ENCODE results near the gene APMAP. TPM values are rescaled to one million over a fixed set of nuclear protein-coding genes. Genes with fewer than 3 reads are reported as not detected.
A peak's percentile ranks its signal among the peaks of the same experiment; 100 is the strongest.

Gene APMAP
- total RNA-seq, 1 donor: 70.2 TPM

DNA sequence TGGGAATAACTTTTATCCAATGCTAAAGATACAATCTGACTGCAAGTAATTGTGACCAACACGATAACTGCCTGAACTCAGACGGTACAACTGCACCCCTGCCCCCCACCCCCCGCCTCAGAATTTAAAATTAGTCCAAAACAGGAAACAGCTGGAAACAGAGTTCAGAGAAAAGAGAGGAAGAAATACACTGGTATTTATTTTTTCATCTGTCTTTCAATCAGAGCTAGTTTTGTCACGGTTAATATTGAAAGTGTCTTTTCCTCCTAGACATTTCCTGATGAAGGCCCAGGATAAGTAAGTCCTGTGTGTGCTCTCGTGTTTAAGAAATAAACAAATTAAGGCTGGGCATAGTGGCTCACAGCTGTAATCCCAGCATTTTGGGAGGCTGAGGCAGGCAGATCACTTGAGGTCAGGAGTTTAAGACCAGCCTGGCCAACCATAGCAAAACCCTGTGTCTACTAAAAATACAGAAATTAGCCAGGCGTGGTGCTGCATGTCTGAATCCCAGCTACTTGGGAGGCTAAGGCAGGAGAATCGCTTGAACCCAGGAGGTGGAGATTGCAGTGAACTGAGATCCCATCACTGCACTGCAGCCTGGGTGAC lies 43.9 kb upstream of the APMAP start:
- no peak for DNase-seq (ENCODE audit: insufficient read length, low spot score, missing footprints)
- H4K20me1 ChIP-seq (ENCODE audit: insufficient read depth, low read length): no peaks in the 10 kb centered on the region
- no peaks in the 10 kb centered on the region for H3K9me3 ChIP-seq (ENCODE audit: low read depth, low read length)
- H3K79me2 ChIP-seq (ENCODE audit: insufficient read depth, low read length): no peaks in the 10 kb centered on the region
- no peak overlapping the region for H2AFZ ChIP-seq (ENCODE audit: low read length)
- H3K27me3 ChIP-seq (ENCODE audit: insufficient read depth, low read length): no peaks in the 10 kb centered on the region
- no peak overlapping the region for H3K4me2 ChIP-seq (ENCODE audit: insufficient read depth, low read length)
- no peak overlapping the region for H3K4me3 ChIP-seq (ENCODE audit: insufficient read depth, low read length)
- H3K27ac ChIP-seq (ENCODE audit: low read depth, low read length): no peak overlapping the region
- TF ChIP-seq, protein P1, sequence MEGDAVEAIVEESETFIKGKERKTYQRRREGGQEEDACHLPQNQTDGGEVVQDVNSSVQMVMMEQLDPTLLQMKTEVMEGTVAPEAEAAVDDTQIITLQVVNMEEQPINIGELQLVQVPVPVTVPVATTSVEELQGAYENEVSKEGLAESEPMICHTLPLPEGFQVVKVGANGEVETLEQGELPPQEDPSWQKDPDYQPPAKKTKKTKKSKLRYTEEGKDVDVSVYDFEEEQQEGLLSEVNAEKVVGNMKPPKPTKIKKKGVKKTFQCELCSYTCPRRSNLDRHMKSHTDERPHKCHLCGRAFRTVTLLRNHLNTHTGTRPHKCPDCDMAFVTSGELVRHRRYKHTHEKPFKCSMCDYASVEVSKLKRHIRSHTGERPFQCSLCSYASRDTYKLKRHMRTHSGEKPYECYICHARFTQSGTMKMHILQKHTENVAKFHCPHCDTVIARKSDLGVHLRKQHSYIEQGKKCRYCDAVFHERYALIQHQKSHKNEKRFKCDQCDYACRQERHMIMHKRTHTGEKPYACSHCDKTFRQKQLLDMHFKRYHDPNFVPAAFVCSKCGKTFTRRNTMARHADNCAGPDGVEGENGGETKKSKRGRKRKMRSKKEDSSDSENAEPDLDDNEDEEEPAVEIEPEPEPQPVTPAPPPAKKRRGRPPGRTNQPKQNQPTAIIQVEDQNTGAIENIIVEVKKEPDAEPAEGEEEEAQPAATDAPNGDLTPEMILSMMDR (IDR thresholded peaks at IDR 0.05; ENCODE audit: extremely low read depth, low read depth, low read length): no peak
- H3K36me3 ChIP-seq (ENCODE audit: insufficient read depth, low read length): no peaks in the 10 kb centered on the region
- peaks cover 10% of the 10 kb centered on the region for H3K4me1 ChIP-seq (ENCODE audit: insufficient read depth, low read length)

DNA sequence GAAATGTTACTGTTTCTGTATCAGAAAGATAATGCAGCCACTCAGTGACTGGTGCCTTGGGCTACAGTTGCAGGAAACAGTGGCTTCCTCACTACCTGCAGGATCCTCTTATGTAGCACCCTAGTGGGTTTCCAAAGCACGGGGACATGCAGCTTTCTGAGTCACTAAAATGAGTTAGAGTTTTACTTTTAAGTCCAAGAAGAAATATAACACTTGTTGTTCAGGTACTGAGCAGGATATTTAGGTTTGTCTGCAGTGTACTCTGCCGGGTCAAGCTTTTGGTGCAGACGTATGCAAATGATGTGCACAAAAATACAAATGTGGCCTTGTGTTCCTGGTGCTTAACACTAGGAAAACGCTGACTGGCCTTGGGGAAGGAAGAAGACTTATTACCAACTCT lies 43.4 kb upstream of the APMAP start:
- Histone ChIP-seq H3K27ac (ENCODE audit: low read depth, low read length) (no peak overlapping the region), H3K4me3 (ENCODE audit: insufficient read depth, low read length) (no peak overlapping the region), H3K79me2 (ENCODE audit: insufficient read depth, low read length) (no peaks in the 10 kb centered on the region), H3K27me3 (ENCODE audit: insufficient read depth, low read length) (no peaks in the 10 kb centered on the region), H3K9me3 (ENCODE audit: low read depth, low read length) (no peaks in the 10 kb centered on the region), H3K4me2 (ENCODE audit: insufficient read depth, low read length) (no peak overlapping the region), H4K20me1 (ENCODE audit: insufficient read depth, low read length) (no peaks in the 10 kb centered on the region), H2AFZ (ENCODE audit: low read length) (no peak overlapping the region), H3K36me3 (ENCODE audit: insufficient read depth, low read length) (no peaks in the 10 kb centered on the region), H3K4me1 (ENCODE audit: insufficient read depth, low read length) (peaks cover 10% of the 10 kb centered on the region)
- TF ChIP-seq, protein P1 (IDR thresholded peaks at IDR 0.05; ENCODE audit: extremely low read depth, low read depth, low read length): no peak
- no peak for DNase-seq (ENCODE audit: insufficient read length, low spot score, missing footprints)

DNA sequence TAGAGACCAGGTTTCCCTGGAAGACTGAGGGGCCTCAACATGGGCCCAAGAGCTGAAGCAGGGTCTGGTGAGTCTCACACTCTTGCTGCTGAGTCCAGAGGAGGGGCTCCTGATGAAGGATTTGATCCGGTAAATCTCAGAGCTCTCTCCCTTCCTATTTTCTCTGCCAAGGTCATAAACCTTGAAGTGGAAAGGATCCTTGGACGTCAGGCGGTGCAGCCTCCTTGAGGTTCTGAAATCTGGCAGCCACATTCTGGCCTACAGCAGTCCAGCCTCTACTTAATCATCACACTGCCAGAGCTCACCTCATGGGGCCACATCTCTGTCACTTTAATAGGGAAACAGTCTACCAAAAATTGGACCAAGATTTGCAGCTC lies 41.4 kb upstream of the APMAP start:
- no peaks in the 10 kb centered on the region for H3K9me3 ChIP-seq (ENCODE audit: low read depth, low read length)
- no peaks in the 10 kb centered on the region for H3K79me2 ChIP-seq (ENCODE audit: insufficient read depth, low read length)
- no peak for DNase-seq (ENCODE audit: insufficient read length, low spot score, missing footprints)
- H3K4me2 ChIP-seq (ENCODE audit: insufficient read depth, low read length): no peak overlapping the region
- H3K27ac ChIP-seq (ENCODE audit: low read depth, low read length): no peak overlapping the region
- peaks cover 4% of the 10 kb centered on the region for H3K4me1 ChIP-seq (ENCODE audit: insufficient read depth, low read length)
- H2AFZ ChIP-seq (ENCODE audit: low read length): no peak overlapping the region
- H3K4me3 ChIP-seq (ENCODE audit: insufficient read depth, low read length): no peak overlapping the region
- H4K20me1 ChIP-seq (ENCODE audit: insufficient read depth, low read length): no peaks in the 10 kb centered on the region
- H3K27me3 ChIP-seq (ENCODE audit: insufficient read depth, low read length): no peaks in the 10 kb centered on the region
- no peaks in the 10 kb centered on the region for H3K36me3 ChIP-seq (ENCODE audit: insufficient read depth, low read length)
- TF ChIP-seq, protein P1 (IDR thresholded peaks at IDR 0.05; ENCODE audit: extremely low read depth, low read depth, low read length): no peak

DNA sequence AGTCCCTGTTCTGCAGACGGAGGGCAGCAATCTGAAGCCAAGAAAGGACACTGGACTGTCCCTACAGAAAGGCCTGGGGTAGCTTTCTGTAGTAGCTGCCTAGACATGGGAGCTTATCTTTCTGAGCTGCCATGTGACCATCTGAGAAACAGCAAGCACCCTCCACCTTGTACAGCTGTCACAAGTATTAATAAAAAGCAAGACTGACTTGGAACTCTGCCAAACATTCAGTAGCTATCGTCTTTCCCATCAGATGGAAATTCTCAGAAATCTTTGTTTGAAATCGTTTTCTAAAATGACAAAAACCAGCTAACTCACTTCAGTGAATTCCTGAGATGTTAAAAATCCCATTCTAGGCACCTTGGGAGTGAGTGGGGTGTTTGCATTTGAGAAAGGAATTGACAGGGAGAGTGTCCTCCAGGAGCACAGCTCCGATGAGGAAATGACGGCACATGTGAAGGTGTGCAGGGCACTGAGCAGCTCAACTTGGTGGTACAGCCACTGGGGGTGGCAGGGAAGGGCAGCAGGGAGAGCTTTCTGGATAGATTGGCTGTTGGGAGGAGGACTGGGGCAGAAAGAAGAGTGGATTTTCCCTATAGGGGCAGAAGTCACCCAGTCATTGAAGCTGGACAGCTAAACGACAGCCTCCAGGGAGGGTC lies 40.8 kb upstream of the APMAP start:
- Histone ChIP-seq H3K27me3 (ENCODE audit: insufficient read depth, low read length) (no peaks in the 10 kb centered on the region), H3K4me3 (ENCODE audit: insufficient read depth, low read length) (no peak overlapping the region), H3K9me3 (ENCODE audit: low read depth, low read length) (no peaks in the 10 kb centered on the region), H3K4me2 (ENCODE audit: insufficient read depth, low read length) (no peak overlapping the region), H3K36me3 (ENCODE audit: insufficient read depth, low read length) (no peaks in the 10 kb centered on the region), H3K79me2 (ENCODE audit: insufficient read depth, low read length) (no peaks in the 10 kb centered on the region), H3K27ac (ENCODE audit: low read depth, low read length) (no peak overlapping the region), H2AFZ (ENCODE audit: low read length) (peak overlapping the region; percentile 37), H3K4me1 (ENCODE audit: insufficient read depth, low read length) (peaks cover 4% of the 10 kb centered on the region), H4K20me1 (ENCODE audit: insufficient read depth, low read length) (no peaks in the 10 kb centered on the region)
- DNase-seq (ENCODE audit: insufficient read length, low spot score, missing footprints): no peak
- TF ChIP-seq, protein P1 (IDR thresholded peaks at IDR 0.05; ENCODE audit: extremely low read depth, low read depth, low read length): no peak

All from osteoblast (primary cell).